ENCODE results near the gene DOCK4.

DNA sequence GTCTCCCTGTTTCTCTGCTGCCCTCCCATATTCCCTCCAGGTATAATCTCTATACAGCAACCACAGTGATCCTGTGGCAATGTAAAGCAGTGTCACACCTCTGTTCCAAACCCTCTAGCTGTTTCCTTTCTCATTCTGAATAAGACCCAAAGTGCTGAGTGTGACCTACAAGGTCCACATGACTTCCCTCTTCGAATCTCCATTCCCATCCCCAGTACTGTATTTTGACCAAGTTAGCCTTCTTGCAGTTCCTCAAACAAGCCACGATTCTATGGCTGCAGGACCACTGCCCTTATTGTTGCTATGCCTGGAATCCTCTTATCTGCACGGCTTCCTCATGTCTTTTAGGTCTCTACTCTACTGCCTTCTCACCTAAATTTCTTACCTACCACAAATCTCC, 291.9 kb downstream of the DOCK4 start:
- TF ChIP-seq, protein P1, sequence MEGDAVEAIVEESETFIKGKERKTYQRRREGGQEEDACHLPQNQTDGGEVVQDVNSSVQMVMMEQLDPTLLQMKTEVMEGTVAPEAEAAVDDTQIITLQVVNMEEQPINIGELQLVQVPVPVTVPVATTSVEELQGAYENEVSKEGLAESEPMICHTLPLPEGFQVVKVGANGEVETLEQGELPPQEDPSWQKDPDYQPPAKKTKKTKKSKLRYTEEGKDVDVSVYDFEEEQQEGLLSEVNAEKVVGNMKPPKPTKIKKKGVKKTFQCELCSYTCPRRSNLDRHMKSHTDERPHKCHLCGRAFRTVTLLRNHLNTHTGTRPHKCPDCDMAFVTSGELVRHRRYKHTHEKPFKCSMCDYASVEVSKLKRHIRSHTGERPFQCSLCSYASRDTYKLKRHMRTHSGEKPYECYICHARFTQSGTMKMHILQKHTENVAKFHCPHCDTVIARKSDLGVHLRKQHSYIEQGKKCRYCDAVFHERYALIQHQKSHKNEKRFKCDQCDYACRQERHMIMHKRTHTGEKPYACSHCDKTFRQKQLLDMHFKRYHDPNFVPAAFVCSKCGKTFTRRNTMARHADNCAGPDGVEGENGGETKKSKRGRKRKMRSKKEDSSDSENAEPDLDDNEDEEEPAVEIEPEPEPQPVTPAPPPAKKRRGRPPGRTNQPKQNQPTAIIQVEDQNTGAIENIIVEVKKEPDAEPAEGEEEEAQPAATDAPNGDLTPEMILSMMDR (IDR thresholded peaks at IDR 0.05): no peak
- TF ChIP-seq POLR2A (IDR thresholded peaks at IDR 0.05): no peak
- TF ChIP-seq EP300 (IDR thresholded peaks at IDR 0.05): no peak
